Measurements from ENCODE around the gene HCAR1.
"Not testable (repeated sequence)": the region's sequence is repeated elsewhere in the genome, so short reads cannot be mapped to it uniquely, and the experiment has no call there.

DNA sequence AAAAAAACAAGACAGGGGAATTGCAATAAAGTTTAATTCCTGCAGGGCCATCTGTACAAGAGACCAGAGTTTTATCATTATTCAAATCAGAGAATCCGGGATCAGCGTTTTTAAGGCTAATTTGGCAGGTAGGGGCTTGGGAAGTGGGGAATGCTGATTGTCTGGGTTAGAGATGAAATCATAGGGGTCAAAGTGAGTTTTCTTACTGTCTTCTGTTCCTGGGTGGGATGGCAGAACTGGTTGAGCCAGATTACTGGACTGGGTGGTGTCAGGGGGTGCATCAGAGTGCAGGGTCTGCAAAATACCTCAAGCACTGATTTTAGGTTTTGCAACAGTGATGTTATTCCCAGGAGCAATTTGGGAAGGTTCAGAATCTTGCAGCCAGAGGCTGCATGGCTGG is 20.3 kb downstream of the HCAR1 start:
- TF ChIP-seq, protein P1, sequence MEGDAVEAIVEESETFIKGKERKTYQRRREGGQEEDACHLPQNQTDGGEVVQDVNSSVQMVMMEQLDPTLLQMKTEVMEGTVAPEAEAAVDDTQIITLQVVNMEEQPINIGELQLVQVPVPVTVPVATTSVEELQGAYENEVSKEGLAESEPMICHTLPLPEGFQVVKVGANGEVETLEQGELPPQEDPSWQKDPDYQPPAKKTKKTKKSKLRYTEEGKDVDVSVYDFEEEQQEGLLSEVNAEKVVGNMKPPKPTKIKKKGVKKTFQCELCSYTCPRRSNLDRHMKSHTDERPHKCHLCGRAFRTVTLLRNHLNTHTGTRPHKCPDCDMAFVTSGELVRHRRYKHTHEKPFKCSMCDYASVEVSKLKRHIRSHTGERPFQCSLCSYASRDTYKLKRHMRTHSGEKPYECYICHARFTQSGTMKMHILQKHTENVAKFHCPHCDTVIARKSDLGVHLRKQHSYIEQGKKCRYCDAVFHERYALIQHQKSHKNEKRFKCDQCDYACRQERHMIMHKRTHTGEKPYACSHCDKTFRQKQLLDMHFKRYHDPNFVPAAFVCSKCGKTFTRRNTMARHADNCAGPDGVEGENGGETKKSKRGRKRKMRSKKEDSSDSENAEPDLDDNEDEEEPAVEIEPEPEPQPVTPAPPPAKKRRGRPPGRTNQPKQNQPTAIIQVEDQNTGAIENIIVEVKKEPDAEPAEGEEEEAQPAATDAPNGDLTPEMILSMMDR (IDR thresholded peaks at IDR 0.05): not testable (repeated sequence)
- not testable (repeated sequence) for TF ChIP-seq POLR2A (IDR thresholded peaks at IDR 0.05)

Measured in thyroid gland (tissue), 4 donors.